Stimulated activated CD8-positive, alpha-beta memory T cell treated with anti-CD3 and anti-CD28 coated beads, Interleukin-12 subunit alpha, Interleukin-12 subunit beta, amount 100 ng/mL, for 4 hours (primary cell): ENCODE data around the gene KIF24.
"Not testable (repeated sequence)": the region's sequence is repeated elsewhere in the genome, so short reads cannot be mapped to it uniquely, and the experiment has no call there.

Source experiments
- DNase-seq: peaks from one replicate; pipeline ENCODE4 v3.0.0-alpha.2; 2020; ENCODE audit warnings: low read depth

KIF24 gene

GRCh38 chr9:34362614-34363214, 33.6 kb upstream of the KIF24 start:
- DNase-seq = no peak

DNA sequence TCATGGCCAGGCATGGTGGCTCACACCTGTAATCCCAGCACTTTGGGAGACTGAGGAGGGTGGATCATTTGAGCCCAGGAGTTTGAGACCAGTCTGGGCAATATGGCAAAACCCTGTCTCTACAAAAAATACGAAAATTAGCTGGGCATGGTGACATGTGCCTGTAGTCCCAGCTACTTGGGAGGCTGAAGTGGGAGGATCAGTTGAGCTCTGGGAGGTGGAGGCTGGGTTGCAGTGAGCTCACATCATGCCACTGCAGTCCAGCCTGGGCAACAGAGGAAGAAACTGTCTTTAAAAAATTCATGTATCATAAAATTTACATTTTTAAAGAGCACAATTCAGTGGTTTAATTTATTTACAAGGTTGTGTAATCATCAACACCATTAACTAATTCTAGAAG, 23.9 kb upstream of the KIF24 start:
- not testable (repeated sequence) for DNase-seq

- DNase-seq = not testable (repeated sequence)
These were observed 23.1 kb upstream of the KIF24 start for GRCh38 chr9:34352122-34352652.

GRCh38 chr9:34349324-34349723, 20.3 kb upstream of the KIF24 start:
- DNase-seq = no peak

DNA sequence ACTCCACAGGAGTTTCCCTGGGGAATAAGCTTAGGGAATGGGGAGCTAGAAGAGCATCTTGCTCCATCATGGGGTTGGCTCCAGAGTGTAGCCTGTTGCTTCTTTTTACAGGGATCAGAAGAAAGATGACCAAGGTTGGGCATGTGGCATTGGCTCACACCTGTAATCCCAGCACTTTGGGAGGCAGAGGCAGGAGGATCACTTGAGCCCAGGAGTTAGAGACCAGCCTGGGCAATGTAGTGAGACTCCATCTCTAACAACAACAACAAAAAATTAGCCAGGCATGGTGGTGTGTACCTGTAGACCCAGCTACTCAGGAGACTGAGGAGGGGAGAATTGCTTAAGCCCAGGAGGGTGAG, 18.7 kb upstream of the KIF24 start:
- DNase-seq = no peak

DNA sequence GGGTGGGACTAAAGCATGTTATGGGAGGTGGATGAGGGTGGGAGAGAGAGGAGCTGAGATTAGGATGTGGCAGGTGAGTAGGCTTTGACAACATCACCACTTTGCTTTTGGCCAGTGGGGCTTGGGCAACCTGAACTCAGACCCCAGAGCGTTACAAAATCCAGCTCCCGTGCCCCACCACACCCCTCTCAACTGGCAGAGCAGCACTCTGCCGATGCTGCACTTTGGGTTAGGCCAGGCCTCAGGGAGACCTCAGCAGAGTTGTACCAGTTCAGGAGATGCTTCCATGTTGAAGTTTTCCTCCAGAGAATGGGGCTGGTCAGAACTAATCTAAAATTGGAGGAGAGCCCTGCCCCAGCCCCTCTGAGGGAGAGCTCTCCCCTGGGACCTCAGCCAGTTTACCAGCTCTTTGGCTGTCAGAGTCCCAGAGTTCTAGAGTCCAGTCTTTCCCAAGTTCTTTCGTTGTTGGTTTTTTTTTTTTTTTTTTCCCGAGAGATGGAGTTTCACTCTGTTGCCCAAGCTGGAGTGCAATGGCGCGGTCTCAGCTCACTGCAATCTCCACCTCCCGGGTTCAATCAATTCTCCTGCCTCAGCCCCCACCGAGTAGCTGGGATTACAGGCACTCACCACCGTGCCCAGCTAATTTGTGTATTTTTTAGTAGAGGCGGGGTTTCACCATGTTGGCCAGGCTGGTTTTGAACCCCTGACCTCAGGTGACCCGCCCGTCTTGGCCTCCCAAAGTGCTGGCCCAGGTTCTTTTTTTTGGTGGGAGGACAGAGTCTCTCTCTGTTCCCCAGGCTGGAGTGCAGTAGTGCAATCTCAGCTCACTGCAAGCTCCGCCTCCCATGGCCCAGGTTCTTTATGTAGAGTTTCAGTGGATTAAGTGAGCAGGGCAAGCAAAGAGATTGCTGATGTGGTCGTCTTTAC, 18.1 kb upstream of the KIF24 start:
- DNase-seq = no peak

GRCh38 chr9:34343605-34344004, 14.5 kb upstream of the KIF24 start:
- no peak for DNase-seq

GRCh38 chr9:34343090-34343489, 14.0 kb upstream of the KIF24 start:
- no peak for DNase-seq

- no peak for DNase-seq
These were observed 12.7 kb upstream of the KIF24 start for GRCh38 chr9:34341659-34342295.

DNA sequence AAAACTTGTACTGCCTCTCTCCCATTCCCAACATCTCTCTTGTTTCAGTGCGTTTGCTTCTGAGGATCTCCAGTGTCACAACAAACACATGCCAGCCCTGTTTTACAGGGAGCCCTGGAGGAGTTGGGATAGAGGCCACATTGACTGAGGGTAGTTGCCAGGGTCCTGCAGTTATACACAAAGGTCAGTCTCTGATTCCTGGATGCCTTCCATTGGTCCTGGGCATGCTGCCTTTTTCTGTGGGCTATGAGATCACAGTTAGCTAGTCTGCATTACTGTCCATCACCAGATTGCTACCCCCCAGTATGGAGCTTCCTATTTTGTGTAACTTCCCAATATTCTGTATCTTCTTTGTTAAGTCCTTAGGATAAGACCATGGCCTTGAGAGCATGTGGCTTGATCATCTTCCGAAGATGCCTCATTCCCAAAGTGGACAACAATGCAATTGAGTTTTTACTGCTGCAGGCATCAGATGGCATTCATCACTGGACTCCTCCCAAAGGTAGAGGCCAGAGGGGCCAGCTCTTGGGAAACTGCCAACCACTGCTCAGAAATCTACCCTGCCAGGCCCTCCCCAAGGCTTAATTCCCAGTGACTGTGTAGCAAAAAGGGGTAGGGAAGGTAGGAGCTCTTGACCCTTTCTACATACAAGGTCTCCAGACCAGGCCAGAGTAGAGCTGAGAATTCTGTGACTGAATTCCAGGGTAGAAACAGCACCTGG, 9.8 kb upstream of the KIF24 start:
- DNase-seq = no peak

- DNase-seq = not testable (repeated sequence)
These were observed 9.0 kb upstream of the KIF24 start for GRCh38 chr9:34338079-34338478.

DNA sequence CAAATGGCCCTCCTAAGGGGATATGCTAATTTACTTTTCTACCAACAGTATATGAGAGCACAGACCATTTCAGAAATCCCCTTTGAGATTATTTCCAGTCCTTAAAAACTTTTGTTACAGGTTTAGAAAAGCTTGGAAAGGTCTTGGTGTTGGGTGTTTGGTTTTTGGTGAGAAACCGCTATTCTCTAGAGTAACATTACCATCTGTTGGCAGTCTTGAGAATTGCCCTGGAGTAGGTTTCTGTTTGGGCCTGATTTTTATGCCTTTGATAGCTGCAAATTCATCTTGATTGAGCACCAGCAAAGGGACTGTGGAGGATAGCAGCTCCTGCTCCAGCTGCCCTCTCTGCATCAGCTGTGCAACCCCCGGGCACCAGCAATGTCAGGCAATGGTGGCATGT, 8.3 kb upstream of the KIF24 start:
- no peak for DNase-seq

- DNase-seq = no peak
These were observed 6.3 kb upstream of the KIF24 start for GRCh38 chr9:34335376-34335775.

DNA sequence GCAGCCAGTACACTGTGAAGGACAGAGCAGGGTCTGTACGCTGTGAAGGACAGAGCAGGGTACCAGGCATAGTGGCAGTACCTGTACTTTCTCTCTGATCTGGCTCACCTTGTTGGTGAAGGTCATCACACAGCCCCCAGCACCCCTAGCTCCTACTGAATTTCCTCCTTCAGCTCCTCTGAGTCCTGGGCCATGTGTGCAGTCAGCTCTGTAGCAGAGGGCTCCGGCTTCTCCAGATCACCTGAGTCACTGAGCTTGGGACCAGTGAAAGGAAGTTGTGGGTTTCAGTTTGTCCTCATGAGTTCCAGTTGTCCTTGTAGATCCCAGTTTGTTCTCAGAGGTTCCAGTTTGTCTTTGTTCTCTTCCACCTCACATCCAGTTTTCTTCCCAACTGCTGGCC, 5.8 kb upstream of the KIF24 start:
- DNase-seq = no peak

GRCh38 chr9:34334337-34334824, 5.3 kb upstream of the KIF24 start:
- DNase-seq = no peak

GRCh38 chr9:34333836-34334235, 4.8 kb upstream of the KIF24 start:
- DNase-seq = no peak

DNA sequence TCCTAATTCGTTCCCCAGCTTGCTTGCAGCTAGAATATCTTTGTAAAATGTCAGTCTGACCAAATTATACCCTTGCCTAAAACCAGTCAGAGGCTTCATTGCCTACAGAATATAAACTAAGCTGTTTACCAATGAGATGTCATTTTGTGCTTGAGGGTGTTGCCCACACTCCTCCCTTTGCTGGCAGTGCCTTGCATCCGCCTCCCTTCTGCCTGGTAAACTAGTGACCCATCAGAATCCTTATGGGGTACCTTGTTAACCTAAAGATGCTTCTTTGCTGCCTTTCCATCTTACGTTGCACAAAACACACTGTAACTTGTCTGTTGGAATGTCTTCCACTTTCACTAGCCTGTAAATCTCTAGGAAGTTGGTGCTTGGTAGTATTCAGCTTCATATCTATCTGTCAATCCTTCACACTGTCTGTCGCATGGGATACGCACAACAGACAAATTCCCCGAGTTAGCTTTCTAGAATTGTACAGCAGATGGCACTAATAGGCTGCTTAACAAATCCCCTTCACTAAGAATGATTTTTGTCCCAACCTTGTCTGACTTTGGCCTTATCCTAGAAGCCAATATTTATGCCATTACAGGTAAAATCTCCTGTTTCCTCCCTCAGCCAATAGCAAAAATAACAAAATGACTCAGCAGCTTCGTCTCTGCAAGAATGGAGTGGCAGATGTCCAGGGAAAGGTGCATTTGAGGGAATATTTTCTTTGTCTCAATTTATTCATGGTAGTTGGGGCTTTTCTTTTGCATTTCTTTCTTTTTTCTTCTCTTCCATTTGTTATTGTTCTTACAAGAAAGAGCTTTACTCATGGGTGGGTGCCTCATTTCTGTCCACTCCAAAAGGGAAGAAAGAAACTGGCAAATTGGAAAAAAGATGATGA, 3.3 kb upstream of the KIF24 start:
- DNase-seq = no peak

- DNase-seq = no peak
These were observed 2.1 kb upstream of the KIF24 start for GRCh38 chr9:34331196-34331595.

DNA sequence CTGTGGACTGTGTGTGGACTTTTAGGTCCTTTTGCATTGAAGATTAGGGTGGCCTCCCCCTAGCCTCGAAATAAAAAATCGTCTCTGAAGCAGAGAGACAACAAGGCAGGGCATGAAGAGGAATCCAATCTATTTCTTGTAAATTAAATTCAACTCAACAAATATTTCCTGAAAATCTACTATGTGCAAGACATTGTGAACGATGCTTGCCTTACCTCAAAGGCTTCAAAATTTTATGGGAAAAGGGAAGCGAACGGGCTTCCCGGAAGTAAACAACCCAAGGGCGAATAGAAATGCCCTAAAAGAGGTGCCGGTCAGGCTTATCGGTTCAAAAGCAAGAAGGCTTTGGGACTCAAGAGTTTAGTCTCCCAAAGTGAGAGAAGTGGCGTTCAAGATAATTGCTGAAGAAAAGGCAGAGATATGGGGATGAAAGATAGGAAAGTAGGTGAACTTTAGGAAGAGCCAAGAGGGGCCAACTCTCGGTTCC, 525 bp downstream of the KIF24 start:
- DNase-seq = no peak

GRCh38 chr9:34326690-34327089, 2.4 kb downstream of the KIF24 start:
- no peak for DNase-seq
